NCI-H2081 treated with DMSO at 0.1 percent for 48 hours (cell line): ENCODE data around the gene PRAMEF25.
"Not testable (repeated sequence)": the region's sequence is repeated elsewhere in the genome, so short reads cannot be mapped to it uniquely, and the experiment has no call there.

ENCODE experiments used
- DNase-seq: peaks from one replicate; lab custom pipeline; 2025; lab: John Stamatoyannopoulos, UW

The PRAMEF25 gene

DNA sequence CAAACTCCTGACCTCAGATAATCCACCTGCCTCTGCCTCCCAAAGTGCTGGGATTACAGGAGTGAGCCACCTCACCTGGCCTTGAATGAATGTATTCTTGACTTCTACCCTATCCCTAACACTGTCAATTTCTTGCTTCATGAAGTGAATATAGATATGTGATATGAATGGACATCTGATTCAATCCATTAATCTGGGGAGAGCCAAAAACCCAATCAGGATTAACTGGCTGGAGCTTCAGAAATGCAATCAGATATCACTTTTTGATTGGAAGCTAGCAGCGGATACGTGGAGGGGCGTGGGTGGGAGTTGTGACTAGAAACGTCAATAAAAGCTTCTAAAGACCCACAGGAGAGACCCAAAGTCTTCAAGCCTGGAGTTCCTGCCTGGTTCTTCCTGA is at the start of gene PRAMEF25:
Gene PRAMEF25 (plus strand): TSS at position 301 of the 400 bp plus-strand sequence. CDS start 2,920 bp downstream, outside the sequence.
- not testable (repeated sequence) for DNase-seq

DNA sequence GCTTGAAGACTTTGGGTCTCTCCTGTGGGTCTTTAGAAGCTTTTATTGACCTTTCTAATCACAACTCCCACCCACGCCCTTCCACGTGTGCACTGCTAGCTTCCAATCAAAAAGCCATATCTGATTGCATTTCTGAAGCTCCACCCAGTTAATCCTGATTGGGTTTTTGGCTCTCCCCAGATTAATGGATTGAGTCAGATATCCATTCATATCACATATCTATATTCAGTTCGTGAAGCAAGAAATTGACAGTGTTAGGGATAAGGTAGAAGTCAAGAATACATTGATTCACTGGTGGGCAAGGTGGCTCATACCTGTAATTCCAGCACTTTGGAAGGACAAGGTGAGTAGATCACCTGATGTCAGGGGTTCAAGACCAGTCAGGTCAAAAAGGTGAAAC is 14.1 kb upstream of the PRAMEF25 start, which contains the start of gene PRAMEF27:
Gene PRAMEF27 (minus strand): TSS at position 101 of the 400 bp plus-strand sequence. CDS start 2,916 bp downstream, outside the sequence.
- DNase-seq = not testable (repeated sequence)

DNA sequence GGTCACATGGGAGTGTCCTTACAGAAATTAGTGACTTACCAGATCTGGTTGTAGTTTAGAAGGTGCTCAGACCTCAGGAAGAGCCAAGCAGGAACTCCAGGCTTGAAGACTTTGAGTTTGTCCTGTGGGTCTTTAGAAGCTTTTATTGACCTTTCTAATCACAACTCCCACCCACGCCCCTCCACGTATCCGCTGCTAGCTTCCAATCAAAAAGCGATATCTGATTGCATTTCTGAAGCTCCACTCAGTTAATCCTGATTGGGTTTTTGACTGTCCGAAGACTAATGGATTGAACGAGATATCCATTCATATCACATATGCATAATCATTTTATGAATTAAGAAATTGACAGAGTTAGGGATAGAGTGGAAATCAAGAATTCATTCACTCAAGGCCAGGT is 46.2 kb downstream of the PRAMEF25 start, which contains the start of gene HNRNPCL2:
Gene HNRNPCL2 (minus strand): TSS at position 101 of the 400 bp plus-strand sequence. CDS start 454 bp downstream, outside the sequence.
- not testable (repeated sequence) for DNase-seq
